ENCODE results near the gene COL6A2. TPM values are rescaled to one million over a fixed set of nuclear protein-coding genes. Genes with fewer than 3 reads are reported as not detected.
A peak's percentile ranks its signal among the peaks of the same experiment; 100 is the strongest.
"Not testable (repeated sequence)": the region's sequence is repeated elsewhere in the genome, so short reads cannot be mapped to it uniquely, and the experiment has no call there.

COL6A2 gene
- total RNA-seq, 6 experiments from 2014 or later: 17.3 to 81.7 (median 38.4) TPM

DNA sequence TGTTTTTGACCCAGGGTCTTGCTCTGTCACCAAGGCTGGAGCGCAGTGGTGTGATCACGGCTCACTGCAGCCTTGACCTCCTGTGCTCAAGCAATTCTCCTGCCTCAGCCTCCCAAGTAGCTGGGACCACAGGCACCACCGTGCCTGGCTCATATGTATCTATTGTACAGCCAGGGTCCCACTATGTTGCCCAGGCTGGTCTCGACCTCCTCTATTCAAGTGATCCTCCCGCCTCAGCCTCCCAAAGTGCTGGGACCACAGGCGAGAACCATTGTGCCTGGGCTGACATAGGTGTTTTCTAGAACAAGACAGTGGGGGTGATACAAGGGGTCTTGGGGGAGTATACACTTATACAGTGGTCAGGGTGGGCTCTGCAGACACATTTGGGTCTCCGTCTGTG lies 40.0 kb downstream of the COL6A2 start:
- no peaks in the 10 kb centered on the region for H3K9me3 ChIP-seq
- peak in 1 of 4 donors; percentile 1 for ATAC-seq
- no peak for DNase-seq
- H3K4me1 ChIP-seq: no peaks in the 10 kb centered on the region
- intact Hi-C loops (cut with DNase I): no loop called here
- peaks cover 0 to 50% (median 18%) of the 10 kb centered on the region in 4 donors for H3K36me3 ChIP-seq
- whole genome bisulfite sequencing (ENCODE audit: insufficient coverage, low coverage, low lambda C conversion rate, missing lambda C conversion rate): 76% methylated on average over 5 of the region's 7 CpGs
- H3K27ac ChIP-seq: no peak overlapping the region
- H3K27me3 ChIP-seq: no peaks in the 10 kb centered on the region
- no peak for TF ChIP-seq POLR2A (IDR thresholded peaks at IDR 0.05)
- TF ChIP-seq, protein P1, sequence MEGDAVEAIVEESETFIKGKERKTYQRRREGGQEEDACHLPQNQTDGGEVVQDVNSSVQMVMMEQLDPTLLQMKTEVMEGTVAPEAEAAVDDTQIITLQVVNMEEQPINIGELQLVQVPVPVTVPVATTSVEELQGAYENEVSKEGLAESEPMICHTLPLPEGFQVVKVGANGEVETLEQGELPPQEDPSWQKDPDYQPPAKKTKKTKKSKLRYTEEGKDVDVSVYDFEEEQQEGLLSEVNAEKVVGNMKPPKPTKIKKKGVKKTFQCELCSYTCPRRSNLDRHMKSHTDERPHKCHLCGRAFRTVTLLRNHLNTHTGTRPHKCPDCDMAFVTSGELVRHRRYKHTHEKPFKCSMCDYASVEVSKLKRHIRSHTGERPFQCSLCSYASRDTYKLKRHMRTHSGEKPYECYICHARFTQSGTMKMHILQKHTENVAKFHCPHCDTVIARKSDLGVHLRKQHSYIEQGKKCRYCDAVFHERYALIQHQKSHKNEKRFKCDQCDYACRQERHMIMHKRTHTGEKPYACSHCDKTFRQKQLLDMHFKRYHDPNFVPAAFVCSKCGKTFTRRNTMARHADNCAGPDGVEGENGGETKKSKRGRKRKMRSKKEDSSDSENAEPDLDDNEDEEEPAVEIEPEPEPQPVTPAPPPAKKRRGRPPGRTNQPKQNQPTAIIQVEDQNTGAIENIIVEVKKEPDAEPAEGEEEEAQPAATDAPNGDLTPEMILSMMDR (IDR thresholded peaks at IDR 0.05): no peak
- H3K4me3 ChIP-seq: no peak overlapping the region

DNA sequence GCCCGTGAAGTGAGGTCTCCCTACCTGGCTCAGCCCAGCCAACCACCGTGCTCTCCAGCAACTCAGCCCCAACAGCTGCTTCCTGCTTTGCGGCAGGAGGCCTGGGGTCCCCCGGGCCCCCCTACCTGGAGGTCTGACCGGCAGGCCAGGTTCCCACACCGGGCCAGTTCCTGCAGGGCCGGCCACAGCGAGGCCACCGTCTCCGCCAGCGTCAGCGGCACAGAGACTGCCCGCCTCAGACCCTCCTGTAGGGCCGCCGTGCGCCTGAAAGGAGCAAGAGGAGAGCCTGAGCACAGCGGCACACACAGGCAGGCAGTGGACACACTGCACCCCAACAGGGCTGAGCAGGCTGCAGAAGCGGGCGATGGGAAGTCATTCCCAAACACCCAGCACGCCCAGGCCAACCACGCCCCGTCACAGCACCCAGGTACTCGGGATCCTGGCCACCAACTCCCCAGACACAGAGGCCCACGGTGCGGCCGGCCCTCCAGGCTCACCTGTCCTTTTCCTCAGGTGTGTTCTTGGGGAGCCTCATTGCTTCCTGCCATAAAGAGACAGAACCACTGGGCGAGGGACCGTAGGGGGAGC lies 40.6 kb downstream of the COL6A2 start:
- H3K4me1 ChIP-seq: no peaks in the 10 kb centered on the region
- H3K4me3 ChIP-seq: no peak overlapping the region
- peak in 3 of 4 donors; percentile 2 to 4 (median 4) for ATAC-seq
- H3K27me3 ChIP-seq: no peaks in the 10 kb centered on the region
- no peaks in the 10 kb centered on the region for H3K9me3 ChIP-seq
- WGBS (ENCODE audit: insufficient coverage, low coverage, low lambda C conversion rate, missing lambda C conversion rate): 67% methylated on average over 1 of the region's 28 CpGs
- no peak for DNase-seq
- no peak overlapping the region for H3K27ac ChIP-seq
- TF ChIP-seq POLR2A (IDR thresholded peaks at IDR 0.05): no peak
- TF ChIP-seq, protein P1 (IDR thresholded peaks at IDR 0.05): no peak
- intact Hi-C loops (cut with DNase I): no loop called here
- H3K36me3 ChIP-seq: peaks cover 0 to 54% (median 20%) of the 10 kb centered on the region in 4 donors

DNA sequence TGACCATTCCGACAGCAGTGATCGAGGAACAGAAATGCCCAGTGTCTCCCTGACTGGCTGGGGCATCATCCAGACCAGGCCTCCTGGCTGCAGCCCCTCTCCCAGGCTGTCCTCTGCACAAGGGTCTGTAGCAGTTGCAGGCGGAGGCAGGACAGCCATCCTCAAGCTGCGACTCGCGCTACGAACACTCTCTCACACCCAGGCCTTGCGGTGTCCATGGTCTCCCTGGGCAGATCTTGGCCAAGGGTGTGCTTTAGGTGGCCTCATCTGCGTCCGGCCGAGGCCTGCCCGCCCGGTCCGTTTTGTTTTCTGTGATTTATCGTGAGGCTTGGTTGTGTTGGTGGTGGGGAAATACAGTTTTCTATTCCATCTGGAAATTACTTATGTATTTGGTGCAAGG lies 41.8 kb downstream of the COL6A2 start:
- no peak for TF ChIP-seq POLR2A (IDR thresholded peaks at IDR 0.05)
- TF ChIP-seq, protein P1 (IDR thresholded peaks at IDR 0.05): no peak
- Histone ChIP-seq H3K9me3 (no peaks in the 10 kb centered on the region), H3K27me3 (no peaks in the 10 kb centered on the region), H3K4me1 (no peaks in the 10 kb centered on the region), H3K36me3 (peaks cover 0 to 61% (median 23%) of the 10 kb centered on the region in 4 donors), H3K4me3 (no peak overlapping the region), H3K27ac (no peak overlapping the region)
- intact Hi-C loops (cut with DNase I): no loop called here
- no peak for DNase-seq
- ATAC-seq: no peak
- WGBS (ENCODE audit: insufficient coverage, low coverage, low lambda C conversion rate, missing lambda C conversion rate): 86% methylated on average over 4 of the region's 15 CpGs

DNA sequence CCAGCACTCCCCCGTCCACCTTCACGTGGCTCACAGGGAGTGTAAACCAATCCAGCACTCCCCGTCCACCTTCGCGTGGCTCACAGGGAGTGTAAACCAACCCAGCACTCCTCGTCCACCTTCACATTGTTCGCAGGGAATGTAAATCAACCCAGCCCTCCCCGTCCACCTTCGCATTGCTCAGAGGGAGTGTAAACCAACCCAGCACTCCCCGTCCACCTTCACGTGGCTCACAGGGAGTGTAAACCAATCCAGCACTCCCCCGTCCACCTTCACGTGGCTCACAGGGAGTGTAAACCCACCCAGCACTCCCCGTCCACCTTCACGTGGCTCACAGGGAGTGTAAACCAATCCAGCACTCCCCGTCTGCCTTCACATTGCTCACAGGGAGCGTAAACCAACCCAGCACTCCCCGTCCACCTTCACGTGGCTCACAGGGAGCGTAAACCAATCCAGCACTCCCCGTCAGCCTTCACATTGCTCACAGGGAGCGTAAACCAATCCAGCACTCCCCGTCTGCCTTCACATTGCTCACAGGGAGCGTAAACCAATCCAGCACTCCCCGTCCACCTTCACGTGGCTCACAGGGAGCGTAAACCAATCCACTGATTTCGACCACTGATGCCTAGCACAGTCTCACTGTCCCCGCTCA lies 42.6 kb downstream of the COL6A2 start:
- H3K9me3 ChIP-seq; H3K4me1 ChIP-seq; H3K27me3 ChIP-seq; H3K4me3 ChIP-seq; intact Hi-C loops (cut with DNase I); H3K27ac ChIP-seq; ATAC-seq: not testable (repeated sequence)
- peaks cover 0 to 67% (median 26%) of the 10 kb centered on the region in 4 donors for H3K36me3 ChIP-seq
- DNase-seq: peak in 2 of 3 donors; percentile 7 to 42
- WGBS (ENCODE audit: insufficient coverage, low coverage, low lambda C conversion rate, missing lambda C conversion rate): 74% methylated on average over 22 of the region's 29 CpGs

Measured in right lobe of liver (tissue), 6 donors.